GM19463 (cell line): Measurements from ENCODE around the gene KRTAP12-4.
"Not testable (repeated sequence)": the region's sequence is repeated elsewhere in the genome, so short reads cannot be mapped to it uniquely, and the experiment has no call there.

ENCODE experiments used
- ATAC-seq: cut with Tn5 transposase; IDR thresholded peaks from one replicate; pipeline ENCODE4 v1.9.1; 2021; ENCODE audit warnings: mild to moderate bottlenecking, moderate library complexity; ENCODE audit not compliant: unreplicated experiment

Gene KRTAP12-4

DNA sequence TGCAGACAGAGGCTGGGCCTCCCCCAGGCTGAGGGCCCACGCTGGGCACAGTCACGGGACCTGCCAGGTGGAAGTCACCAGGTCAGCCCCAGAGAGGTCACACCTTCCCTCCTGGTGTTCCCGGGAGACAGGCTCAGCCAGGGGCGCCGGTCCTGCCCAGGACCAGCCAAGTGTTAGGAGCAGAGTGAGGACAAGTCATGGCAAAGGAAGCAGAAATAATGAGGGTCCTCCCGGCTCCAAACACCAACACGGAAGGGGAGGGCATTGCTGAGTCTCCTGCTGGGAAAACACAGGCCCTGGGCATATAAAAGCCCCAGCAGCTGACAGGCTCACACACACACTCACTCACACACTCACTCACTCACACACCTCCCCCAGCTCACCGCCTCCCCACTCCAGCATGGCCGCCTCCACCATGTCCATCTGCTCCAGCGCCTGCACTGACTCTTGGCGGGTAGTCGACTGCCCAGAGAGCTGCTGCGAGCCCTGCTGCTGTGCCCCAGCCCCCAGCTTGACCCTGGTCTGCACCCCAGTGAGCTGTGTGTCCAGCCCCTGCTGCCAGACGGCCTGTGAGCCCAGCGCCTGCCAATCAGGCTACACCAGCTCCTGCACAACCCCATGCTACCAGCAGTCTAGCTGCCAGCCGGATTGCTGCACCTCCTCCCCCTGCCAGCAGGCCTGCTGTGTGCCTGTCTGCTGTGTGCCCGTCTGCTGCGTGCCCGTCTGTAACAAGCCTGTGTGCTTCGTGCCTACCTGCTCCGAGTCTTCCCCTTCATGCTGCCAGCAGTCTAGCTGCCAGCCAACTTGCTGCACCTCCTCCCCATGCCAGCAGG, 17.2 kb downstream of the KRTAP12-4 start, which contains the start of gene KRTAP10-10:
KRTAP10-10 (plus strand) TSS at position 339 of the 833 bp plus-strand sequence; CDS start at position 401, 62 bp downstream.
- ATAC-seq, result no peak

DNA sequence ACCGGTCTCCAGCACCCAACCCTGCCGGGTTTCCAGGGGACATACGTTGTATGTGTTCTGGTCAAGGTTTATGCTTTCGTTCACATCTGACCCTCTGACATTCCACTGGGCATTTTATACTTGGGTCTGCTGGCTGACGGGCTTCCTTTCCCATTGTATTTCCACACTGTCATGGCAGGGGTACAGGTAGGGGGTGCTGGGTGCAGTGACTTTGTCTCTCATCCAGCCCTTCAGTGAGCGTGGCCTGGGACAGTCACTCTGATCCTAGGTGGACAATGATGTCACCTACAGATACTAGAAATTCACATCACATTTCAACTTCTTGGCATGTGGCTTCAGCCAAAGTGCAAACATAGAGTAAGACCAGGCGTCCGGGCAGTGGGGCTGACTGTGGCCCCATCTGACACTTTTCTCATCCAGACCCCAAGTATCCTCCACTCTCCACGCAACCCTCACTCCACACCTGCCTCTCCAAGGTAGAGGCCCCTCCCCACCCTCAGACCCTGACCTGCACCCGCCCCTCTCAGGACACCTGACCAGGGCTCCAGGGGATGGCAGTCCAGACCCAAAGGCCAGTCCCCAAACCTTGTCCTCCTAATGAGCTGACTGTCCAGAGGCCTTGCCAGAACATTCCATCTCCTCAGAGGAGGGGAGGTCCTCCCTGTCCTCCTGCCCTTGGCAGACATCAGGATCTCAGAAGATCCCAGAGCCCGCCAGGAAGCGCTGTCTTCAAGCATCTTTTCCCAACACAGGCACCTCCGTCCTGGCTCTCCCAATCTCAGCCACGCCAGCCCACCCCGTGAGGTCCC, 18.0 kb downstream of the KRTAP12-4 start:
- no peak for ATAC-seq

DNA sequence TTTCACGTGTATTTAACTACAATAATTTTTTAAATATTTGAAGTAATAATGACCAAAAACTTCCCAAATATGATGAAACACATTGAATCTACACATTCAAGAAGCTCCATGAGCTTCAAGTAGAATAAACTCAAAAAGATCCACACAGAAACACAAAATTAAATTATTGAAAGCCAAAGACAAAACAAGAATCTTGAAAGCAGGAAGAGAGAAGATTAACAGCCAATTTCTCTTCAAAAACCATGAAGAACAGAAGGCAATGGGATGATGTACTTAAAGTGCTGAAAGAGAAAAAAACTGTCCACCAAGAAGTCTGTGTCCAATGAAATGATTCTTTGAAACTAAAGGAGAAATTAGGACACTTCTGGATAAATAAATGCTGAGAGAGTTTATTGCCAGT, 22.4 kb downstream of the KRTAP12-4 start:
- ATAC-seq, result no peak

DNA sequence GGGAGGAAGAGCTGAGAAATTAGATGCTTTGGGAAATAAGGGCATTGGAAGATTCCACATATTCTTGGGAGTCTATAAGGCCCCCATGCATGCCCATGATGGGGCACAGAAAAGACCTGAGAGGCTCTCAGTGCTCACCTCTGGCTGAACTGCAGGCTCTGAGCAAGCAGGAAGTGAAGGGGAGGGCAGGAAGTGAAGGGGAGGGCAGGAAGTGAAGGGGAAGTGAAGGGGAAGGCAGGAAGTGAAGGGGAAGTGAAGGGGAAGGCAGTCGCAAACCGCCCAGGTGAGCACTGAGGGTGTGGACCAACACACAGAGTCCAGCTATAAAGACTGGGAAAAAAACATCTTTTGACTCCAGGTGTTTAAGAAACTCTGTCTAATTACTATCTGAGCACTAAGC, 24.0 kb downstream of the KRTAP12-4 start:
- no peak for ATAC-seq

DNA sequence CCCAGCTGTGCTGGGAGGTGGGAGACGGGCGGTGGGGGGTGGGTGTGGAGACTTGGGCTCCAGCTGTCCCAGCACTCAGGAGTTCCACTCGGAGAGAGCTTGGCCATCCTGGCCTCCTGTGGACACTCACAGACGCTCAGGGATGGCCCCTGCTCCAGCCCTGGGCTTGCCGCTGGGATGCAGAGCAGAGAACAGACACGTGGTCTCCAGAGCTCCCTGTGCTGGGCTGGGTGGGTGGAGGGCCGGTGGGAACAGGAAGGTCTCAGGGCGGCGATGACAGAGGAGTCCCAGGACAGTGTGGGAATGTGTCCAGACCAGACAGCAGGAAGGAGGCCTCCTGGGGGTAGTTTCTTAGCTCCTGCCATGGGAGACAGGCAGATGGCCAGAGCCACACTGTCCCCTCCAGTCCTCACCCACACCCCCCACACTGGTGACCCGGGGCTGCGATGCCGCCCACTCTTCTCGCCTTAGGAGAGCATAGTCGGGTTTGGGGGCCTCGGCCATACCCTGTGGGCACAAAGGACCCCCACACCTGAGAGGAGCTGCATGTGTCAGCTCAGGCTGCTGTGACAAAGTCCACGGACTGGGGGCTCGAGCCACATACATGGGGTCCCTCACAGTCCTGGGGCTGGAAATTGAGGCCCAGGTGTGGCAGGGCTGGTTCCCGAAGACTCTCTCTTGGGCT, 25.6 kb downstream of the KRTAP12-4 start:
- ATAC-seq, result no peak

DNA sequence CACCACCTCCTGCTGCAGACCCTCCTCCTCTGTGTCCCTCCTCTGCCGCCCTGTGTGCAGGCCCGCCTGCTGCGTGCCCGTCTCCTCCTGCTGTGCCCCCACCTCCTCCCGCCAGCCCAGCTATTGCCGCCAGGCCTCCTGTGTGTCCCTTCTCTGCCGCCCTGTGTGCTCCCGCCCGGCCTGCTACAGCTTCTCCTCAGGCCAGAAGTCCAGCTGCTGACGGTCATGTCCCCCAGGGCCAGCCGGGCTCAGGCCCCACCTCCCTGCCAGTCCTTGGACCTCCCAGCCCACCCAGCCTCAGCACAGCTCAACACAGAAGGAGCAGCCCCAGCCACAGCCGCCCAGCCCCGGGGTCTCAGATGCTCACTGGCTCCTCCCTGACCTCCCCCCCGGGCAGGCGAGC, 26.6 kb downstream of the KRTAP12-4 start:
- ATAC-seq, result not testable (repeated sequence)

DNA sequence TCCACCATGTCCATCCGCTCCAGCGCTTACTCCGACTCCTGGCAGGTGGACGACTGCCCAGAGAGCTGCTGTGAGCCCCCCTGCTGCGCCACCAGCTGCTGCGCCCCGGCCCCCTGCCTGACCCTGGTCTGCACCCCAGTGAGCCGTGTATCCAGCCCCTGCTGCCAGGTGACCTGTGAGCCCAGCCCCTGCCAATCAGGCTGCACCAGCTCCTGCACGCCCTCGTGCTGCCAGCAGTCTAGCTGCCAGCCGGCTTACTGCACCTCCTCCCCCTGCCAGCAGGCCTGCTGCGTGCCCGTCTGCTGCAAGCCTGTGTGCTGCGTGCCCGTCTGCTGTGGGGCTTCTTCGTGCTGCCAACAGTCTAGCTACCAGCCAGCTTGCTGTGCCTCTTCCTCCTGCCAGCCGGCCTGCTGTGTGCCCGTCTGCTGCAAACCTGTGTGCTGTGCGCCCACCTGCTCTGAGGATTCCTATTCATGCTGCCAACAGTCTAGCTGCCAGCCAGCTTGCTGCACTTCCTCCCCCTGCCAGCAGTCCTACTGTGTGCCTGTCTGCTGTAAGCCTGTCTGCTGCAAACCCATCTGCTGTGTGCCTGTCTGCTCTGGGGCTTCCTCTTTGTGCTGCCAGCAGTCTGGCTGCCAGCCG, 27.2 kb downstream of the KRTAP12-4 start:
- not testable (repeated sequence) for ATAC-seq

DNA sequence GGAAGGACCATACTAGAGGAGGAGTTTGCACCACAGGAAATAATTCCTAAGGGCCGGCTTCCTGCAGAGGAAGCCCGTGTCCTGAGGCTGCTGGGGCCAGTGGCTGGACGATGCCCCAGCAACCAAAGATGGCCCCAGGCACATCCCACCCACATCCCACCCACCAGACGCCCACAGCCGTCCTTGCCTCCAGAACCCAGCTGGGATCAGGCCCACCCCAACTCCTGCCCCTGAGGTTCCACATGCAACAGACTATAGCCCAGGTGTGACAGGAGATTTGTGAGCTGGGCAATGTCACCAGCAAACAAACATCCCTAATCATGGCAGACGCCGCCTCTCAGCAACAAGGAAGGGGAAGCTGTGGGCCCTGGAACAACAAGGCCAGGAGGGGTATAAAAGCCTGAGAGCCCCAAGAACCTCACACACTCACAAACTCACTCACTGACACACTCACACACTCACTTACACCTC, 27.8 kb downstream of the KRTAP12-4 start, which contains the start of gene KRTAP10-9:
KRTAP10-9 (plus strand) TSS at position 421 of the 471 bp plus-strand sequence. CDS start 79 bp downstream, outside the sequence.
- ATAC-seq, result no peak

DNA sequence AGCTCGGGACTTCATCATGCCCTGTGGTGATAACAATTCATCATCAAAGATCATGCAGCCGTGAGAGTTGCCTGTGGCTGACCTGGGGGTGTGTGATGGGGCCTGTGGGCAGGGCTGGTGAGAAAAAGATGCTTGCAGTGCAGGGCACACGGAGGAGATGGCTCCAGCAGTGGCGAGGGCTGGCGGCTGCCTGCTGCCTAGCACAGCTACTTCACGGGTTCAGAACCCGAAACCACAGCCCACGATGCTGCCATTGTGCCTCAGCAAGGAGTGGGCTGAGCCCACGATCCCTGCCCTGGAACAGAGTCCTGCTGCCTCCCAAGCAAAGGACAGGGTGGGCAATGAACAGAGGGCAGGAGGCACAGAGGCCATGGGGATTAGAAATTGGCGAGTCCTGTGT, 28.2 kb downstream of the KRTAP12-4 start:
- ATAC-seq, result no peak

DNA sequence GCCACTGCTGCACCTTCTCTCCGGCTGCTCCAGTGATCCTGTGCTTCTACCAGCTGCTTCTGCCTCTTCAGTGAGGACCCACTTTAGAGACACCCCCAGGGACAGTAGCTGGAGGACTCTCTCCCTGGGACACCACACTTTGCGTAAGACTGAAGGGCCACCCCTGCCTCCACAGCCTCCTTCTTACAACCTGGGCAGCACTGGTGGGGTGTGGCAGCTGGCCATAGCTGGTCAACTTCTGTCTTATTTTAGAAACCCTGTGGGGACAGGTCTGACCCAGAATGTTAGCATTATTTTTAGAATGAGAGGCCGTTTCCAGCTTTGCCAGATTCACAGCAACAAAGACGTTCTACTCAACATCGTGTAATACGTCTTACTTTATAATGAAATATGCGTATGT, 28.7 kb downstream of the KRTAP12-4 start:
- no peak for ATAC-seq

DNA sequence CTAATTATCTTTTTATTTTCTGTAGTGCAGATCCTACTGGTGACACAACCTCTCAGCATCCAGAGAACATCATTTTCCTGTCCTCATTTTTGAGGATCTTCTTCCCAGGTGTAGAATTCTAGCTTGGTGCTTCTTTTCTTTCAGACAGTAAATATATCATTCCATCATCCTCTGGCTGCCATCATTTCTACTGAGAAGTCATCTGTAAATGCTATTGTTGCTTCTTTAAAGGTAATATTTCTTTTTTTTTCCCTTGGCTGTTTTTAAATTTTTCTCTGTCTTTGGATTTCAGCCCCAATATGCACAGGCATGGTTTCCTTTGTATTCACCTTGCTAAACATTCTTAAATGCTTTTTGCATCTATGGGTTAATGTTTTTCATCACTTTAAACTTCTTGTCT, 30.9 kb downstream of the KRTAP12-4 start:
- ATAC-seq, result no peak

DNA sequence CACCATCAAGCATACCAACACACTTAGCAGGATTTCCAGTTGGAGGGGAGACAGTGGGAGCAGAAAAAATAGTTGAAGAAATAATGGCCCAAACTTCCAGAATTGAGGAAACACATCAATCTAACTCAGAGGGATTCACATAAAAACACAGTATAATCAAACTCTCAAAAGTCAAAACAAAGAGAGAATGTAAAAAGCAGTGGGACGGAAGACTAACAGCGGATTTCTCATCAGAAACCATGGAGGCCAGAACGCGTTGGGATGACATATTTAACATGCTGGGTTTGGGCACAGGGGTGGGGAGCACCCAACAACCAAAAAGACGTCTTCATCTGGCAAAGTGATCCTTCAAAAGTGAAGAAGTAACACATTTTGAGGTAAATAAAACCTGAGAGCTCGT, 34.6 kb downstream of the KRTAP12-4 start:
- ATAC-seq, result no peak

DNA sequence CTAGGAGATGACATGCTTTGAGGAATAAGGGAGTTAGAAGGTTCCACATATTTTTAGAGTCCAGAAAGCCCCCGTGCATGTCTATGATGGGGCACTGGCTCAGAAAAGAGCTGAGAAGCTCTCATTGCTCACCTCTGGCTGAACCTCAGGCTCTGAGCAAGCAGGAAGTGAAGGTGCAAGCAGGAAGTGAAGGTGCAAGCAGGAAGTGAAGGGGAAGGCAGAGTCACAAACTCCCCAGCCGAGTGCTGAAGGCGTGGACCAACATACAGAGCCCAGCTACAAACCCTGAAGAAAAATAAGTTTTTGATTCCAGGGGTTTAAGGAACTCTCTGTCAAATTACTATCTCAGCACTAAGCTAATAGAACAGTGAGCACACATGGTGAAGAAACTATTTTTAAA, 35.5 kb downstream of the KRTAP12-4 start:
- no peak for ATAC-seq

DNA sequence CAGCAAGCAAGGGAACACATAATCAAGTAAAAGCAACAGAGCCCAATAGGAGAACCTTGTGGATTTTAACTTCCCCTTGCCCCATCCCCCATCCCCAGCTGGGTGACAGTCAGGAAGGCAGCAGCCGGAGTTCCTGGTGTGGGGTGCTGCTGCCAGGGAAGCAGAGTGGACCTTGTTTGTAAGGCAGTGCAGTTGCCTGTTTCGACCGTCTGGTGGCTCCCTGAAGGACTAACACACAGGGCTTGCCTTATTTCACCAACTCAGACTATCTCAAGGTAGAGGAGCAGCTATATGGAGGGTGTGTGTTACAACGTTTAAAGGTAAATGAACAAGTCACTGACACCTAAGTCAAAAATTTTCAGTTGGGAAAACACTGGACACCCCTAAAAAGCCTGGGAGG, 36.0 kb downstream of the KRTAP12-4 start:
- no peak for ATAC-seq

DNA sequence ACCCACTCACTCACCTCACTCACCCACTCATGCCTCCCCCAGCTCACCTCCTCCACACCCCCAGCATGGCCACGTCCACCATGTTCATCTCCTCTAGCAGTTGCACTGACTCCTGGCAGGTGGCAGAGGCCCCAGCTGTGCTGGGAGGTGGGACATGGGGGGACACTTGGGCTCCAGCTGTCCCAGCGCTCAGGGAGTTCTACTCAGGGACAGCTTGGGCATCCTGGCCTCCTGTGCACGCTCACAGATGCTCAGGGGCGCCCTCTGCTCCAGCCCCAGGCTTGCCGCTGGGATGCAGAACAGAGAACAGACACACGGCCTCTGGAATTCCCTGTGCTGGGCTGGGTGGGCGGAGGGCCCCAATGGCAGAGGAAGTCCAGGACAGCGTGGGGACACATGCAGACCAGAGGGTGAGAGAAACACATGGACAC, 37.4 kb downstream of the KRTAP12-4 start:
- ATAC-seq, result no peak

DNA sequence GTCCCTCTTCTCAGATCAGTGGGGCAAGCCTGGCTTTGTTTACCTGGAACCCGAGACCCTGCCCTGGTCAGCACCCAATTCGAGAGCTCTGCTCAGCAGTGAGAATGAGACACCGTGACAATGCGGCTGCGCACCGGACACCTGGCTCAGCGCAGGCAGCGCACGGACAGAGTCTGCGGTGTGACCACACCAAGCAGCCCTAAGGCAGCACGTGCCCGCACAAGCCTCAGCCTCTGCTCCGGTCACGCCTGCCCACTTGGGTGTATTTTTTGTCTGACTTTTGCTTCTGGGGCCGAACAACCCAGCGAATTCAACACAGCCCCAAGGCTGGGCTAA, 37.9 kb downstream of the KRTAP12-4 start:
- ATAC-seq, result no peak

DNA sequence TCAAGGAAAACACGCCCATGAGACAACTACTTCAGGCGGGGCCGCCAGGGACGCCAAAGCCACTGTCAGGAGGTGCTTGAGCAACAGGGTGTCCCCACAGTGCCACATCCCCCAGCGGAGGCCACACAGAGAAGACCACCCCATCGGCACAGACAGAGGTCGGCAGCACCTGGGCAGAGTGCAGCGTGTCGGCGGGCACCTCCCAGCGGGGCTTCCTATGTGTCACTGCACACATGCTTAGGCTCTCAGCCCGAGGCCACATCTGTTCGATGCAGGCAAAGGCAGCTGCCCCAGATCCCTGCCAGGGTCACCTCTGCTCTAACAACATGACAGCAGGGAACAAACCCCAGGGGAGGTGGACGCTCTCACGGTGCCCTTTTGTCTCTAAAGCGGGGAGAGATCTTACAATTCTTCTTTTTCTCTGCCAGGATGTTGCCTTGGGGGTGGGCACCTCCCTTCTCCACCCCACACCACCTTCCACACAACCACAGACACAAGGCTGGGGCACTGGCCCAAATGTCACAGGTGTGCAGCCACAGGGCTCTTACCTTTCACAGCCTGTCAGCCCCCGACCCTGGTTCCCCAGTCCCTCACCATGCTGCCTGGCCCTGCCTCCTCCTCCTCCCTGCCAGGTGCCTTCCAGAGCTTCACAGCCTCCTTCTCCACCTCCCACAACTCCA, 38.4 kb downstream of the KRTAP12-4 start:
- ATAC-seq, result no peak

DNA sequence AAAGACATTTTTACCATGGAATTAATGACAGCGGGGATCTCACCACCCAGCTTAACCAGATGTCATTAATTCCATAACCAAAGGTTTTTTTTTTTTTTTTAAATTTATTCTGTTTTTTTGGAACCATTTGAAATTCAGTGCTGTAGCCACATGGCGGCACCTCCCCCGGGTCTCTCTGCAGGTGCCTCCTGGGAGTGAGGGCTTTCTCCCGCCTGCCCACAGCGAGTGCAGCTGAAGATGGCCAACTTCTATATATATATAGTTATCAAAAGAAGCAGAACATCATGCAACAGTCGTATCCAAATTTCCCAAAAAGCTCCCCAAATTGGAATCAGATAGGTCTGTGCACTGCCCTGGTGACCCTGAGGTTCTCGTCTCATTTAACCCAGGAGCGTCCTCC, 39.0 kb downstream of the KRTAP12-4 start:
- no peak for ATAC-seq

DNA sequence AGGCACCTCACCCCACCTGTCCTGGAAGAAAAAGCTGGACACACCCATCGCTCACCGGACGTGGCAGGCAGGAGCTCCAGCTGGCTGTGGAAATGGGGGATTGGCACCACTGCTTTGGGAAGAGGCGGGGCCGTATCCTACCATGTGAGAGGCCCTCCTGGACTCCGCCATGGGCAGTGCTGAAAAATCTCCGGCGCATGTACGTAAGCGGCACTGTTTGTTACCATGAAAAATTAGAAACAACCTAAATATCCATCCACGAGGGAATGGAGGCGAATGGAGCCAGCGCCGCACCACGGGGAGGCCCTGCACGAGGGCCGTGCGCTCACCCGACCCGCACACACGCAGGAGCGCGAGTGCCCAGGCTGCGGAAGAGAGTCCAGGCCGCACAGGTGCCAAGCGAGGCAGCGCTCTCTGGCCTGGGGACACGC, 39.5 kb downstream of the KRTAP12-4 start:
- ATAC-seq, result no peak

DNA sequence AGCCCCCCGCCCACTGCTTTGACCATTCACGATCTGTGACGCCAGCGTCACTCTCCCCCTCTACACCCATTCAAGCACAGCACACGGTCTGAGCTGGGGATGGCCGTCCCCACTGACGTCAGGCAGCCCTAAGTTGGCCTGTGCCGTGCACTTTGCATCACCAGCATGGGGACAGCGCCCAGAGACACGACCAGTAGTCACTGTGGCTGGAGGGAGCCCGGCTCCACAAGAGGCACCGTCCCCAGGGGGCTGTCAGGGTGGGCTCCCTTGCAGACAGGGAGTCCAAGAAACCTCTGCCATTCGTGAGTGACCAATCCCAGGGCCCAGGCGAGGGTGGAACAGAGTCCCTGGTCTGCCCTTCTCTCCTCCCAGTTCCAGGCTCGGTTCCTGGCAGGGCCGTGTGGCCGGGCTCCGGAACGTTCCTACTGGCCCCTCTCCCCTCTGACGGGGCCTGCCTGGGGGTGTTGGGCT, 40.3 kb downstream of the KRTAP12-4 start:
- ATAC-seq, result no peak
